GM12872 (cell line): ENCODE results near the gene OR6X1.

Experiments used
- TF ChIP-seq, protein P1 (sequence below): IDR thresholded peaks from 3 replicates; pipeline ENCODE4 v1.5.1; 2011; ENCODE audit warnings: low read depth, mild to moderate bottlenecking, low read length, moderate library complexity; ENCODE audit not compliant: insufficient read depth

The OR6X1 gene

DNA sequence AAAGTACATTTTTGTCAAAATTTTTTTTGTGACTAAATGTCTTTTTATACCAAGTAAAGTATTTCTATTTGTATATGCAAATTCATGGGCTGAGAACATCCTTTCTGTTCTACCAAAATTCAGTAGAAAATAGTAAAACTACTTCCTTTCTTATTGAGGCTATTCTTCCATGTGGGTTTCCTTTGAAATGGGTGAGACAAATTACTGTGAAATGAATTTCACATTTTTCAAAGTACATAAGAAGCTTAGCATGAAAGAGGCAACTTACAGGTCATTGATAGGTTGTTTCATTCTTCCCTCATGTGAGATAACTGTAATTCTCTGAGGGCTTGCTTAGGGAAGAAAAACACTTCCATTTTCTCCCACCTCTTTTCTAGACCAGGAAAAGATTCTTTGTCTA, 1.0 kb upstream of the OR6X1 start:
- TF ChIP-seq, protein P1, sequence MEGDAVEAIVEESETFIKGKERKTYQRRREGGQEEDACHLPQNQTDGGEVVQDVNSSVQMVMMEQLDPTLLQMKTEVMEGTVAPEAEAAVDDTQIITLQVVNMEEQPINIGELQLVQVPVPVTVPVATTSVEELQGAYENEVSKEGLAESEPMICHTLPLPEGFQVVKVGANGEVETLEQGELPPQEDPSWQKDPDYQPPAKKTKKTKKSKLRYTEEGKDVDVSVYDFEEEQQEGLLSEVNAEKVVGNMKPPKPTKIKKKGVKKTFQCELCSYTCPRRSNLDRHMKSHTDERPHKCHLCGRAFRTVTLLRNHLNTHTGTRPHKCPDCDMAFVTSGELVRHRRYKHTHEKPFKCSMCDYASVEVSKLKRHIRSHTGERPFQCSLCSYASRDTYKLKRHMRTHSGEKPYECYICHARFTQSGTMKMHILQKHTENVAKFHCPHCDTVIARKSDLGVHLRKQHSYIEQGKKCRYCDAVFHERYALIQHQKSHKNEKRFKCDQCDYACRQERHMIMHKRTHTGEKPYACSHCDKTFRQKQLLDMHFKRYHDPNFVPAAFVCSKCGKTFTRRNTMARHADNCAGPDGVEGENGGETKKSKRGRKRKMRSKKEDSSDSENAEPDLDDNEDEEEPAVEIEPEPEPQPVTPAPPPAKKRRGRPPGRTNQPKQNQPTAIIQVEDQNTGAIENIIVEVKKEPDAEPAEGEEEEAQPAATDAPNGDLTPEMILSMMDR, result no peak

DNA sequence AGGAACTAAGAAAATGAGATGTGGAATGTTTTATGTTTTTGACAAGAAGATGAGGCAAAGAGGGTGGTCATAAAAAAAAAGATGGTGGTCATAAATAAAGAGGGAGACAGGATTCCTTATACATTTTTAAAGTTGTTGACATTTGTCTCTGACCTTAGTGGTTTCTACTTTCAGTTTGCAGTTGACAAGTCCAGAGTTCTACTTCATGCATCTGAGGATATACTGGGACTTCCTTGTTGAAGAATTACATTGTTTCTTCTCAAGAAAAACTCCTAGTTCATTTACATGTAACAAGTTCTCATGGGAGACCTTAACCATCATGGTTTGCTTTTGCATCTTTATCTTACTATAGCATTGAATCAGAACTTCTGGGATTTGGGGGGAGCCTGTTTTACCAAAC, 1.2 kb downstream of the OR6X1 start:
- TF ChIP-seq, protein P1, result no peak

DNA sequence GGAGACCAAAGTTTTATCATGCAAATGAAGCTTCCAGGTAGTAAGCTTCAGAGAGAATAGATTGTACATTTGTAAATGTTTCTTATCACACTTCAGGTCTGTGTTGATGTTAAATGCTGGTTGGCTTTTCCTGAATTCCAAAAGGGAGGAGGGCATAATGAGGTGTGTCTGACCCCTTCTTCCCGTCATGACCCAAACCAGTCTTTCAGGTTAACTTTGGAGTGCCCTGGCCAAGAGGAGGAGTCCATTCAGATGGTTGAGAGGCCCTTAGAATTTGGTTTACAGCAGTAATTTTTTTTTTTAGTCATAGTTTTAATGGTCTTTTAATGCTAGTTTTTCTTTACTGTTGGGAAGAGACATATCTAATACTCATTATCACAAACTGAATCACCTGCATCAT, 2.5 kb downstream of the OR6X1 start:
- TF ChIP-seq, protein P1, result no peak

DNA sequence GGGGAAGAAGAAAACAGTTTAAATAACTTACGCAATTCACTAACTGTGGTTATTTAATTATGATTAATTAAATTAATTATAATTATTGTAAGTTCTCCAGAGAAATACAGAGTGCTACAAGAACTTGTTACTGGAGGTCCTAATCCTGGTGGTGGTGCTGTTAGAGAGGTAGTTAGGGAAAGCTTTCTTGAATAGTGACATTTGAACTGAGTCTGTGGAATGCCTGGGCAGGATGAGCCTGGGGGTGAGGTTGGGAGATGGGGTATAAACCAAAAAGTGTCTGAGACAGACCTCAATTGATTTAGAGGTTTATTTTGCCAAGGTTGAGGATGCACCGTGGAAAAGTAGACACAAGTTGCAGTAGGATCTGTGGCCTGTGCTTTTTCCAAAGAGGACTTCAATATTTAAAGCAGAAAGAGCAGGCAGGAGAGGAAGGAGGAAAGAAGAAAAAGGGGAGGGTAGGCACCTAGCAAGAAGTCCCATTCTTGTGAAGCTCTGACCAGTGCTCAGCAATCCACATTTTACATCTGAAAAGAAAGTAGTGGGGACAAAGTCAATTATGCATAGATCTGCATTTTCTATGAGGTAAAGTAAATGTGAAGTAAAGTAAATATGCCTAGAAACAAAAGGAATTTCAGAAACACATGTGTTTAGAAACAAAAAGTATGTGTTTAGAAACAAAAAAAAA, 8.4 kb downstream of the OR6X1 start:
- TF ChIP-seq, protein P1, result no peak

DNA sequence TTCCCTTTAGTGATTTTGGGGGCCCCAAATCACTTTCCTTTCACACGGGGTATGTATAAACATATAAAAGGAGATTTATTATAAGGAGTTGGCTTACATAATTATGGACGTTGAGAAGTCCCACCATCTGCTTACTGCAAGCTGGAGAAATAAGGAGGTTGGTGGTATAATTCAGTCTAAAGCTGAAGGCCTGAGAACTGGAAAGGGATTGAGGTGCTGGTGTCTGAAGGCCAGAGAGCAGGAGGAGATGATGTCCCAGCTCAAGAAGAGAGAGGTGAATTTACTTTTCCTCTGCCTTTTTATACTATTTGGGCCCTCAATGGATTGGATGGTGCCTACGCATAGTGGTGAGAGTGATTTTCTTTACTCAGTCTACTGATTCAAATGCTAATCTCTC, 11.6 kb downstream of the OR6X1 start:
- TF ChIP-seq, protein P1, result no peak

DNA sequence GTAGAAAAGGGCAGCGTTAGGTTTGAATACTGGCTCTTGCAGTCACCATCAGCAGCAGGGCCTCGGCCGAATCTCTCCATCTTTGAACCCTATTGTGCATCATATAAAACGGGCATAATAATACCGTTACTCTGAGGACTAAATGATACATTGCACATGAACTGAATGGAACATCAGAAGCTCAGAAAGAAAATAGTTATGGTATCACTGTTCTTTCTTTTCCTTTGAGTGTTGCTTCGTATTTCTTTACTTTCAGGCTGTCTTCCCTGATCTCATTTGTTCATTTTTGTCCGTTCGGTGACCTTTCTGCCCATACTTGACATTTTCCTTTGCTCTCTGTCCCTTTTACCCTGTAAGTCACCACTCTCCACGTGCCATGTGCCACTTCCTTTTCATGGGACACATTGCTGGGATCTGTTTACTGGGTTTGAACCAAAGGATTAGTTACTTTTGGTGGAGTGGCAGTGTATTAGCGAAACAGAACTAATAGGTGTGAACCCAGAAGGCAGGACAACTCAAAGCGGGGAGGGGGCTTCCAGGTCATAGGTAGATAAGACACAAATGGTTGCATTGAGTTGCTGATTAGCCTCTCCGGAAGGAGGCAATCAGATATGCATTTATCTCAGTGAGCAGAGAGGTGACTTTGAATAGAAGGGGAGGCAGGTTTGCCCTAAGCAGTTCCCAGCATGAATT, 12.1 kb downstream of the OR6X1 start:
- TF ChIP-seq, protein P1, result no peak

DNA sequence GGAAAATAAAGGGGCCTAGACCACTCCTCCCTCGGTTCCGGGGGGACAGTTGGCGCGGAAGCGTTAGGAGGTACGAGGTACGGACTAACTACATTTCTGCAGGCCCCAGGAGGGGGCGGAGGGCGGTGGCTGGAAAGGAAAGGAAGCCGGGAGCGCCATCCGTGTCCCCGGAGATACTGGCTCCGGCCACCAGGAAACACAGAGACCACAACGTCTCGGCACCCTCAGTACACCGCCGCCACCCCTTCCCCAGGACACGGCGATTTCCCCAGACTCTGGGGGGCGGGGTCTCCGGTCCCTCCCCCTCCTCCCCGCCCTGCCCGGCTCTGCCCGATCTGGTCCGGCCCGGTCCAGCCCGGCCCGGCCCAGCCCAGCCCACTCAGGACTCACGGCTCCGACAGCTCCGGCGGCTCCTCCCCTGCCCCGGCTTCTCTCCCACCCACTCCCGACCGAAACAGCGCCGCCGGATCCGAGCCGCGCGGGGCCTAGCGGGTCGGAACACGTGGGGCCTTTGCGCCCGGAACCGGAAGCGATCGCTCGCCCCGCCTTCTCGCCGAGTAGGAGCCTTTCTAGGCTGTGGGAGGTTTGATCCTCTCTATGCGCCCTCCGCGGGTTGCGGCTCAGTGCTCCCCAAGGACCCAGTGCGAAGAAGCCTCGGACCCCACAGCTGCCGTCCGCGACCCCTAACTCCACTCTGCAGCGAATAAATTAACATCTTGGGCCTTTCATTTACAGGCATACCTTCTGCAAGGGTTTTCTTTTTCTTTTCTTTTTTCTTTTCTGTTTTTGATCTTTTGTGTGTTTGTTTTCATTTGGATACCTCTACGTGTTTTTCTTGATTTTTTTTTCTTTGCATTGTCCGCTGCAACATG, 12.9 kb downstream of the OR6X1 start, which contains the start of gene ZNF202:
ZNF202 (minus strand) TSS at position 502 of the 872 bp plus-strand sequence. CDS start 10,772 bp downstream, outside the sequence.
- TF ChIP-seq, protein P1, result 0 out of 3 replicates have a peak, but pooled peaks have one; percentile 11
